SU-DHL-6 (cell line): Measurements from ENCODE around the gene ZFHX3.

Experiments
- CTCF ChIP-seq: fragments of 200-600 bp; sonication (generic); IDR thresholded peaks from one replicate; pipeline ENCODE4 v1.5.1; 2017; ENCODE audit warnings: antibody characterized with exemption, mild to moderate bottlenecking, low read length, moderate library complexity; ENCODE audit not compliant: insufficient read depth, poor library complexity, severe bottlenecking
- EZH2phosphoT487 ChIP-seq: fragments of 200-600 bp; sonication (generic), shearing (Covaris generic); conservative IDR thresholded peaks from 2 replicates; pipeline ENCODE4 v1.6.1; 2018; ENCODE audit warnings: mild to moderate bottlenecking, antibody characterized with exemption, low read length, moderate library complexity, mixed read lengths

- TF ChIP-seq CTCF: no peak
- no peak for TF ChIP-seq EZH2phosphoT487
These were observed 126.3 kb downstream of the ZFHX3 start for GRCh38 chr16:72921620-72922019.
